DOHH2 (cell line): ENCODE measurements around the gene PITPNC1.

Experiments
- H3F3A ChIP-seq: fragments of 200-600 bp; sonication (generic), shearing (Covaris generic); 2 replicates; pipeline ENCODE4 v1.6.0; 2016; ENCODE audit warnings: antibody characterized with exemption, mild to moderate bottlenecking; ENCODE audit not compliant: control insufficient read depth, insufficient read depth
- H3K27ac ChIP-seq: fragments of 200-600 bp; sonication (generic); 2 replicates; pipeline ENCODE4 v1.5.1; 2014; ENCODE audit warnings: low read depth, mild to moderate bottlenecking, low read length, moderate library complexity
- H3K27me3 ChIP-seq: fragments of 200-600 bp; sonication (generic); 2 replicates; pipeline ENCODE4 v1.6.1; 2014; ENCODE audit warnings: mild to moderate bottlenecking, low read length, mixed read lengths; ENCODE audit not compliant: control insufficient read depth
- H3K36me3 ChIP-seq: fragments of 200-600 bp; sonication (generic); 2 replicates; pipeline ENCODE4 v1.6.1; 2014; ENCODE audit warnings: mild to moderate bottlenecking, low read length, moderate library complexity, mixed read lengths; ENCODE audit not compliant: control insufficient read depth
- H3K4me1 ChIP-seq: fragments of 200-600 bp; sonication (generic); 2 replicates; pipeline ENCODE4 v1.6.1; 2014; ENCODE audit warnings: mild to moderate bottlenecking, low read length, mixed read lengths; ENCODE audit not compliant: control insufficient read depth
- H3K4me2 ChIP-seq: fragments of 200-600 bp; sonication (generic); 2 replicates; pipeline ENCODE4 v1.6.0; 2014; ENCODE audit warnings: mild to moderate bottlenecking, low read length, moderate library complexity
- H3K4me3 ChIP-seq: fragments of 200-600 bp; sonication (generic); 2 replicates; pipeline ENCODE4 v1.5.1; 2014; ENCODE audit warnings: mild to moderate bottlenecking, low read length, mixed read lengths
- H3K79me2 ChIP-seq: fragments of 200-600 bp; sonication (generic); 2 replicates; pipeline ENCODE4 v1.6.1; 2014; ENCODE audit warnings: mild to moderate bottlenecking, low read length, mixed read lengths; ENCODE audit not compliant: control insufficient read depth
- H3K9me2 ChIP-seq: fragments of 200-600 bp; sonication (generic); replicated peaks from 2 replicates; pipeline ENCODE4 v1.6.1; 2014; ENCODE audit warnings: mild to moderate bottlenecking, low read length, mixed read lengths; ENCODE audit not compliant: control insufficient read depth
- H3K9me3 ChIP-seq: fragments of 200-600 bp; sonication (generic); 2 replicates; pipeline ENCODE4 v1.6.1; 2014; ENCODE audit warnings: antibody characterized with exemption, low read length, mixed read lengths; ENCODE audit not compliant: control insufficient read depth, insufficient read depth
- H4K20me1 ChIP-seq: fragments of 200-600 bp; sonication (generic); 2 replicates; pipeline ENCODE4 v1.6.0; 2014; ENCODE audit warnings: low read depth, mild to moderate bottlenecking, antibody characterized with exemption, low read length, moderate library complexity; ENCODE audit not compliant: control insufficient read depth, insufficient read depth
- CTCF ChIP-seq: fragments of 200-600 bp; sonication (generic); IDR thresholded peaks from one replicate; pipeline ENCODE4 v1.5.1; 2014; ENCODE audit warnings: antibody characterized with exemption, mild to moderate bottlenecking, low read depth, low read length; ENCODE audit not compliant: poor library complexity, severe bottlenecking
- EZH2phosphoT487 ChIP-seq: fragments of 200-600 bp; sonication (generic); IDR thresholded peaks from 2 replicates; pipeline ENCODE4 v1.6.1; 2017; ENCODE audit warnings: borderline replicate concordance, mild to moderate bottlenecking, antibody characterized with exemption, low read length, moderate library complexity, mixed read lengths

PITPNC1 gene

GRCh38 chr17:67414559-67414958 lies 37.5 kb downstream of the PITPNC1 start:
- Histone ChIP-seq H3F3A (no peaks in the 10 kb centered on the region), H3K36me3 (no peaks in the 10 kb centered on the region), H3K9me2 (no peaks in the 10 kb centered on the region), H3K27ac (no peak overlapping the region), H3K9me3 (no peaks in the 10 kb centered on the region), H3K4me2 (no peak overlapping the region), H3K4me3 (no peak overlapping the region), H3K79me2 (no peaks in the 10 kb centered on the region), H4K20me1 (no peaks in the 10 kb centered on the region), H3K4me1 (no peaks in the 10 kb centered on the region), H3K27me3 (no peaks in the 10 kb centered on the region)
- no peak for TF ChIP-seq EZH2phosphoT487

GRCh38 chr17:67415291-67415690 lies 38.2 kb downstream of the PITPNC1 start:
- Histone ChIP-seq H3K27ac (no peak overlapping the region), H3K9me2 (no peaks in the 10 kb centered on the region), H3K4me2 (no peak overlapping the region), H3K36me3 (no peaks in the 10 kb centered on the region), H3F3A (no peaks in the 10 kb centered on the region), H3K79me2 (no peaks in the 10 kb centered on the region), H4K20me1 (no peaks in the 10 kb centered on the region), H3K4me1 (peaks cover 7% of the 10 kb centered on the region), H3K4me3 (no peak overlapping the region), H3K9me3 (no peaks in the 10 kb centered on the region), H3K27me3 (no peaks in the 10 kb centered on the region)
- no peak for TF ChIP-seq EZH2phosphoT487
- no peak for TF ChIP-seq CTCF

- Histone ChIP-seq H3K9me3 (no peaks in the 10 kb centered on the region), H3K4me3 (no peak overlapping the region), H4K20me1 (no peaks in the 10 kb centered on the region), H3K36me3 (no peaks in the 10 kb centered on the region), H3K4me1 (peaks cover 22% of the 10 kb centered on the region), H3K4me2 (no peak overlapping the region), H3K27me3 (no peaks in the 10 kb centered on the region), H3K9me2 (no peaks in the 10 kb centered on the region), H3K79me2 (no peaks in the 10 kb centered on the region), H3K27ac (no peak overlapping the region), H3F3A (no peaks in the 10 kb centered on the region)
- no peak for TF ChIP-seq CTCF
- TF ChIP-seq EZH2phosphoT487: no peak
These were observed 40.4 kb downstream of the PITPNC1 start for GRCh38 chr17:67417507-67417906.

GRCh38 chr17:67420994-67421393 lies 43.9 kb downstream of the PITPNC1 start:
- TF ChIP-seq EZH2phosphoT487 (no peak), CTCF (no peak)
- Histone ChIP-seq H3K4me1 (peaks cover 22% of the 10 kb centered on the region), H4K20me1 (no peaks in the 10 kb centered on the region), H3K27me3 (no peaks in the 10 kb centered on the region), H3K9me3 (no peaks in the 10 kb centered on the region), H3K9me2 (no peaks in the 10 kb centered on the region), H3K36me3 (no peaks in the 10 kb centered on the region), H3K4me2 (no peak overlapping the region), H3K79me2 (no peaks in the 10 kb centered on the region), H3K4me3 (no peak overlapping the region), H3F3A (no peaks in the 10 kb centered on the region), H3K27ac (no peak overlapping the region)
